HCT116 (cell line): ENCODE measurements around the gene RAC2. TPM values are rescaled to one million over a fixed set of nuclear protein-coding genes. Genes with fewer than 3 reads are reported as not detected.

Experiments used
- ATAC-seq: fragments of 200-7000 bp; cut with Tn5 transposase; 2 replicates; pipeline ENCODE4 v1.9.1; 2020; ENCODE audit warnings: mild to moderate bottlenecking, moderate library complexity
- BruUV-seq: library from RNA; stranded (reverse); fragments of 400-500 nt; replicated peaks from 2 replicates; lab custom pipeline; 2021; lab: Mats Ljungman, UMichigan
- CTCF ChIA-PET: fragments of 300-600 bp; sonication (Branson Sonifier 250); formaldehyde crosslinking; loops from one replicate; lab custom pipeline; 2021; ENCODE audit warnings: antibody characterized with exemption; lab: Charles Lee
- POLR2A ChIA-PET: fragments of 300-600, 350-600 bp; sonication (Branson Sonifier 250); formaldehyde crosslinking; loops from one replicate; lab custom pipeline; 2021; ENCODE audit warnings: antibody characterized with exemption; lab: Charles Lee
- RAD21 ChIA-PET, 2 experiments: fragments of 300-600 bp; sonication (Branson Sonifier 250); formaldehyde crosslinking; loops; one replicate each; lab custom pipeline; 2023; ENCODE audit warnings: low total read pairs in 2 of 2; ENCODE audit not compliant: uncharacterized antibody in 2 of 2, unreplicated experiment in 2 of 2, low non-redundant PET in 1 of 2; lab: Charles Lee
- DNase-seq: peaks from one replicate; pipeline ENCODE4 v3.0.0-alpha.2; 2010; ENCODE audit warnings: low read depth, low spot score
- H2AFZ ChIP-seq: fragments of 200-600 bp; shearing (Covaris generic), sonication (generic); 2 replicates; pipeline ENCODE4 v1.6.1; 2017; ENCODE audit warnings: low read depth, mixed run types, mixed read lengths, antibody characterized with exemption, low read length; ENCODE audit not compliant: poor library complexity, severe bottlenecking
- H3K27ac ChIP-seq: 2 replicates; pipeline ENCODE4 v1.5.1; 2012; ENCODE audit warnings: low read depth, low read length
- H3K27me3 ChIP-seq: fragments of 200-600 bp; sonication (generic); 2 replicates; pipeline ENCODE4 v1.6.1; 2016; ENCODE audit warnings: mixed run types, low read length, mixed read lengths; ENCODE audit not compliant: insufficient read depth
- H3K36me3 ChIP-seq, 2 experiments: fragments of 200-500 bp in 1 of 2; fragments of 200-600 bp in 1 of 2; sonication (Bioruptor generic) in 1 of 2; sonication (generic) in 1 of 2; 2 replicates each; pipeline versions ENCODE4 v1.5.1 to v1.6.1; 2014 to 2016; ENCODE audit warnings: low read length in 2 of 2, inconsistent platforms in 1 of 2, mixed read lengths in 1 of 2, mixed run types in 1 of 2; ENCODE audit not compliant: insufficient read depth in 2 of 2, control insufficient read depth in 1 of 2
- H3K4me1 ChIP-seq, 2 experiments: fragments of 200-600 bp in 1 of 2; sonication (generic) in 1 of 2; 2 replicates each; pipeline versions ENCODE4 v1.5.1 to v1.6.1; 2012 to 2017; ENCODE audit warnings: low read length in 2 of 2, inconsistent platforms in 1 of 2, mild to moderate bottlenecking in 1 of 2, mixed read lengths in 1 of 2, mixed run types in 1 of 2, moderate library complexity in 1 of 2; ENCODE audit not compliant: insufficient read depth in 2 of 2, control insufficient read depth in 1 of 2
- H3K4me2 ChIP-seq: fragments of 200-600 bp; sonication (generic); 2 replicates; pipeline ENCODE4 v1.6.1; 2017; ENCODE audit warnings: mixed run types, low read length, mixed read lengths
- H3K4me3 ChIP-seq, 2 experiments: fragments of 200-600 bp in 1 of 2; sonication (generic) in 1 of 2; replicated peaks in 1 of 2; 2 replicates each; pipeline ENCODE4 v1.5.1; 2011 to 2016; ENCODE audit warnings: low read length in 2 of 2, control low read depth in 1 of 2, low read depth in 1 of 2, mild to moderate bottlenecking in 1 of 2, mixed read lengths in 1 of 2, mixed run types in 1 of 2
- H3K79me2 ChIP-seq: fragments of 200-600 bp; sonication (generic); 2 replicates; pipeline ENCODE4 v1.6.1; 2017; ENCODE audit warnings: mild to moderate bottlenecking, mixed run types, low read length, moderate library complexity, mixed read lengths; ENCODE audit not compliant: insufficient read depth
- H3K9ac ChIP-seq: fragments of 200-600 bp; sonication (generic); 2 replicates; pipeline ENCODE4 v1.6.1; 2016; ENCODE audit warnings: low read length, mixed read lengths
- H3K9me2 ChIP-seq: fragments of 200-600 bp; sonication (generic), shearing (Covaris generic); 2 replicates; pipeline ENCODE4 v1.6.1; 2017; ENCODE audit warnings: mixed run types, mild to moderate bottlenecking, moderate library complexity; ENCODE audit not compliant: insufficient read depth
- H3K9me3 ChIP-seq, 2 experiments: fragments of 200-500 bp in 1 of 2; fragments of 200-600 bp in 1 of 2; sonication (Bioruptor generic) in 1 of 2; sonication (generic) in 1 of 2; 2 replicates each; pipeline ENCODE4 v1.6.1; 2014 to 2017; ENCODE audit warnings: low read length in 2 of 2, mixed read lengths in 2 of 2, inconsistent platforms in 1 of 2, low read depth in 1 of 2, mild to moderate bottlenecking in 1 of 2, mixed run types in 1 of 2, moderate library complexity in 1 of 2; ENCODE audit not compliant: control insufficient read depth in 1 of 2, insufficient read depth in 1 of 2
- H4K20me1 ChIP-seq: fragments of 200-600 bp; sonication (generic), shearing (Covaris generic); 2 replicates; pipeline ENCODE4 v1.6.1; 2017; ENCODE audit warnings: mixed run types, mild to moderate bottlenecking, moderate library complexity; ENCODE audit not compliant: insufficient read depth
- CBX3 ChIP-seq: IDR thresholded peaks from 2 replicates; pipeline ENCODE4 v1.6.1; 2012; ENCODE audit warnings: low read depth
- CEBPB ChIP-seq: IDR thresholded peaks from 2 replicates; pipeline ENCODE4 v1.6.1; 2012; ENCODE audit warnings: low read depth
- CTCF ChIP-seq, 3 experiments: fragments of 200-600 bp in 1 of 3; sonication (generic) in 1 of 3; IDR thresholded peaks in 2 of 3; conservative IDR thresholded peaks in 1 of 3; 2 replicates each; pipeline ENCODE4 v1.5.1; 2012 to 2017; ENCODE audit warnings: low read depth in 2 of 3, low read length in 2 of 3, antibody characterized with exemption in 1 of 3, borderline replicate concordance in 1 of 3, control low read depth in 1 of 3, mild to moderate bottlenecking in 1 of 3, mixed read lengths in 1 of 3, mixed run types in 1 of 3, moderate library complexity in 1 of 3; ENCODE audit not compliant: insufficient read depth in 1 of 3
- EGR1 ChIP-seq: IDR thresholded peaks from 2 replicates; pipeline ENCODE4 v1.6.1; 2012; ENCODE audit warnings: low read depth
- ELF1 ChIP-seq: IDR thresholded peaks from 2 replicates; pipeline ENCODE4 v1.6.1; 2012; ENCODE audit warnings: low read depth, borderline replicate concordance
- FOSL1 ChIP-seq: IDR thresholded peaks from 2 replicates; pipeline ENCODE4 v1.6.1; 2012; ENCODE audit warnings: low read depth
- JUND ChIP-seq: IDR thresholded peaks from 2 replicates; pipeline ENCODE4 v1.6.1; 2012
- MAX ChIP-seq: IDR thresholded peaks from 2 replicates; pipeline ENCODE4 v1.6.1; 2012
- POLR2A ChIP-seq: IDR thresholded peaks from 2 replicates; pipeline ENCODE4 v1.7.0; 2011; ENCODE audit warnings: borderline replicate concordance; ENCODE audit not compliant: insufficient read depth, insufficient read length; ENCODE audit errors: extremely low read depth
- POLR2AphosphoS5 ChIP-seq: IDR thresholded peaks from 2 replicates; pipeline ENCODE4 v1.6.1; 2011; ENCODE audit warnings: mild to moderate bottlenecking, low read depth, low read length, moderate library complexity
- RAD21 ChIP-seq: IDR thresholded peaks from 2 replicates; pipeline ENCODE4 v1.6.1; 2012; ENCODE audit warnings: low read depth, mild to moderate bottlenecking
- SP1 ChIP-seq: IDR thresholded peaks from 2 replicates; pipeline ENCODE4 v1.6.1; 2012; ENCODE audit warnings: low read depth
- SRF ChIP-seq: IDR thresholded peaks from 2 replicates; pipeline ENCODE4 v1.6.1; 2012; ENCODE audit warnings: low read depth
- TCF7L2 ChIP-seq: IDR thresholded peaks from 2 replicates; pipeline ENCODE4 v1.7.0; 2011; ENCODE audit warnings: borderline replicate concordance, inconsistent platforms; ENCODE audit not compliant: insufficient read depth, insufficient read length; ENCODE audit errors: extremely low read depth
- YY1 ChIP-seq: IDR thresholded peaks from 2 replicates; pipeline ENCODE4 v1.6.1; 2011; ENCODE audit warnings: low read length, low read depth, moderate library complexity, mild to moderate bottlenecking; ENCODE audit not compliant: insufficient replicate concordance; ENCODE audit errors: extremely low read depth
- ZBTB33 ChIP-seq: IDR thresholded peaks from 2 replicates; pipeline ENCODE4 v1.6.1; 2011; ENCODE audit warnings: mild to moderate bottlenecking, low read length, moderate library complexity; ENCODE audit not compliant: insufficient replicate concordance; ENCODE audit errors: extremely low read depth
- intact Hi-C: fragments of 100-400 bp; cut with micrococcal nuclease; formaldehyde crosslinking; loops from 2 replicates; pipeline ENCODE4 v1.10.0; 2022
- total RNA-seq: library from RNA; stranded (reverse); gene quantifications from one replicate; pipeline ENCODE4 v1.2.1, GENCODE V29; 2021; ENCODE audit not compliant: unreplicated experiment

The RAC2 gene
- total RNA-seq, 1 experiment from 2014 or later, result 62.0 TPM

- DNase-seq (peak; percentile 54), ATAC-seq (peak; percentile 78)
- RAD21 ChIA-PET, result interaction anchor here (0.8 to 1.5 kb wide), 3 partner anchors 34 to 60 kb away, joined by 3 to 5 read pairs (median 3); no protein-coding TSS in a partner anchor
- no TSS peak for BruUV-seq
- Histone ChIP-seq H2AFZ (peak overlapping the region; percentile 70), H3K36me3 (no peaks in the 10 kb centered on the region), H4K20me1 (no peaks in the 10 kb centered on the region), H3K9ac (peak overlapping the region; percentile 33), H3K4me3 (peak overlapping the region; percentile 15 to 35), H3K79me2 (no peaks in the 10 kb centered on the region), H3K27me3 (no peaks in the 10 kb centered on the region), H3K4me1 (peaks cover 29 to 44% of the 10 kb centered on the region in 2 experiments), H3K9me3 (peaks cover 0 to 11% of the 10 kb centered on the region in 2 experiments; a peak in 1 of 4 replicates), H3K9me2 (no peaks in the 10 kb centered on the region), H3K27ac (peak overlapping the region; percentile 3; the same call in 1 of the 2 replicates), H3K4me2 (peak overlapping the region; percentile 76)
- CTCF ChIA-PET, result interaction anchor here (0.6 to 3.8 kb wide), 27 partner anchors 8 to 629 kb away, joined by 3 to 44 read pairs (median 4); partner anchors contain the start of genes C1QTNF6, IFT27 and RAC2
- intact Hi-C loops, result loop anchor here (1.0 to 5.0 kb wide), 3 partner anchors 93 to 477 kb away; no protein-coding TSS in a partner anchor
- POLR2A ChIA-PET, result interaction anchor here (0.9 to 1.4 kb wide), 5 partner anchors 8 to 457 kb away, joined by 3 to 6 read pairs (median 3); no protein-coding TSS in a partner anchor
- TF ChIP-seq EGR1, result no peak
- no peak for TF ChIP-seq FOSL1
- TF ChIP-seq ZBTB33, result peak; percentile 64
- TF ChIP-seq POLR2A, result no peak
- TF ChIP-seq ELF1, result no peak
- TF ChIP-seq POLR2AphosphoS5, result no peak
- no peak for TF ChIP-seq TCF7L2
- peak; percentile 67 for TF ChIP-seq RAD21
- no peak for TF ChIP-seq SP1
- no peak for TF ChIP-seq JUND
- peak; percentile 13 for TF ChIP-seq YY1
- no peak for TF ChIP-seq CBX3
- TF ChIP-seq SRF, result no peak
- TF ChIP-seq CTCF (IDR thresholded peaks at IDR 0.05 in 2 of 3, conservative IDR thresholded peaks at IDR 0.05 in 1 of 3; ENCODE audit: borderline replicate concordance in 1 of 3, insufficient read depth in 1 of 3, low read depth in 2 of 3, low read length in 2 of 3), result peak; percentile 74 to 82 (median 81)
- TF ChIP-seq CEBPB, result no peak
- no peak for TF ChIP-seq MAX
These were observed 15.5 kb upstream of the RAC2 start for GRCh38 chr22:37259540-37260029.
